ENCODE data around the gene FHOD3. TPM values are rescaled to one million over a fixed set of nuclear protein-coding genes. Genes with fewer than 3 reads are reported as not detected.
A peak's percentile ranks its signal among the peaks of the same experiment; 100 is the strongest.

The FHOD3 gene
- total and polyA plus RNA-seq, 2 of the 4 experiments (the other 2 are of a cell fraction), result 14.6 to 16.0 TPM

DNA sequence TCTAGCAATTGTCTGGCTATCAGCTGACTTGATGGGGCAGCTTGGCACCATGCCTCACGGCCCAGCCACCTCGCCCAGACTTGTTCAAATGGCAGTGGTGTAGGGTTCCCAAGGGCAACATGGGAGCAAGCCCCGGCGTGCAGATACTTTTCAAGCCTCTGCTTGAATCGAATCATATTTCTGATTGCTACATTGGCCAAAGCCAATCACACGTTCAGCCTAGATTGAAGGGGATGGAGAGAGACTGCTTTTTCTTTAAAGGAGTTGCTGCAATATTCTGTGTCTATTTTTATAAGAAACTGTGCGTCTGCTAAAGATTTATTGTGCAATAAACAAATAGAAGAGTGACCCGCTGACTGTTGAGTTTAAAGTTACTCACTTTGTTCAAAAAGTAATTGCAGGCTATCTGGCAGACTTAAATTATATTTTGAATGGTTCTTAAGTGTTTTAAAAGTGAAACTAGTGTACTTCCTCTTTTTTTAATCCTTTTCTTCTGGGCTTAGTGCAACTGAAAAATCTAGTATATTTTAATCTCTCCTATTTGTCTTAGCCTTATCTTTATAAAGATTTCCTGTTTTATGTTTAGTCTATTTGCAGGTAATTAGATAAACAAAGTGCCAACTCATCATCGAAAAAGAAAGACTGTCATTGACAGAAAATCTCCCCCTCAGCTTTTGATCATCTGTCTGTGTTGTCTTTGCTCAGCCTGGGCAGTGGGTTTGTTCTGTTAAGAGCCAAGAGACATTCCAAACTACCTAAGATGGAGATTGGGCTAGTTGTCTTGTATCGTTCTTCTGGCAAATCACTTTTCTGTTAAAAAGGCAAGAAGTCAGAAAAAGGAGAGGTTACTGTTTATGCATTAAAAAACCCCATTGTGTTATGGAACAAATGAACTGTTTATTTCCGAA is 375.2 kb downstream of the FHOD3 start (continued):
- TF ChIP-seq, protein P1, sequence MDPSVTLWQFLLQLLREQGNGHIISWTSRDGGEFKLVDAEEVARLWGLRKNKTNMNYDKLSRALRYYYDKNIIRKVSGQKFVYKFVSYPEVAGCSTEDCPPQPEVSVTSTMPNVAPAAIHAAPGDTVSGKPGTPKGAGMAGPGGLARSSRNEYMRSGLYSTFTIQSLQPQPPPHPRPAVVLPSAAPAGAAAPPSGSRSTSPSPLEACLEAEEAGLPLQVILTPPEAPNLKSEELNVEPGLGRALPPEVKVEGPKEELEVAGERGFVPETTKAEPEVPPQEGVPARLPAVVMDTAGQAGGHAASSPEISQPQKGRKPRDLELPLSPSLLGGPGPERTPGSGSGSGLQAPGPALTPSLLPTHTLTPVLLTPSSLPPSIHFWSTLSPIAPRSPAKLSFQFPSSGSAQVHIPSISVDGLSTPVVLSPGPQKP (IDR thresholded peaks at IDR 0.05; ENCODE audit: borderline replicate concordance, low read depth, low read length), result no peak

DNA sequence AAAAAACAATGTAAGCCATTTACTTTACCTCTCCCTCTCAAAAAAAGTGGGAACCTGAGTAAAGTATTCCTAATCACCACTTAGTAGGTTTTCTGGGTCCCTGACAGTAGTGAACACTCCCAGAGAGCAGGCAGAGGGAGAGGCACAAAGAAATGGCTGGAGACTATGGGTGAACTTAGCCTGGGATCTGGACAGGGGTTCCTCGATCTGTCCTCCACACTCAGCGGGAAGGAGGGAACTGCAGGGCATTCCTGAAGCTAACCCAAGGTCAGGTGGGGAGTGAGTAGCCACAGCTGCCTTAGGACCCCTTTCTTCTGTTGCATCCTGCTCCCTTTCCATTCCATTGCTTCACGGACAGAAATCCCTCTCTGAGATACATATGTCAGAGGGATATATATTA is 375.9 kb downstream of the FHOD3 start:
- peaks cover 17% of the 10 kb centered on the region for H3K4me1 ChIP-seq (ENCODE audit: control insufficient read depth, insufficient read depth, low read length)
- H3K14ac ChIP-seq (replicated peaks; ENCODE audit: low read depth, low read length), result peak overlapping the region; percentile 88
- peak overlapping the region; percentile 92 for H3K23ac ChIP-seq (ENCODE audit: low read depth, low read length)
- peak overlapping the region; percentile 10 for H3K18ac ChIP-seq (ENCODE audit: low read depth, low read length)
- H3K27me3 ChIP-seq (ENCODE audit: control insufficient read depth, insufficient read depth, low read length), result no peaks in the 10 kb centered on the region
- peak overlapping the region; percentile 84 for H4K91ac ChIP-seq (ENCODE audit: insufficient read depth, low read depth, low read length)
- peak overlapping the region; percentile 65 for H2BK5ac ChIP-seq (ENCODE audit: low read depth, low read length, poor library complexity, severe bottlenecking)
- ATAC-seq (ENCODE audit: low read depth) (no peak), DNase-seq (no peak)
- peak overlapping the region; percentile 49; the same call in 1 of the 2 replicates for H2AK5ac ChIP-seq (ENCODE audit: low read depth, low read length)
- H2AK9ac ChIP-seq (replicated peaks; ENCODE audit: low read depth, low read length, poor library complexity), result peak overlapping the region; percentile 71
- no peak overlapping the region for H3K9ac ChIP-seq (ENCODE audit: low read depth, low read length)
- H3K4me2 ChIP-seq (ENCODE audit: low read depth, low read length), result no peak overlapping the region
- H3K56ac ChIP-seq (ENCODE audit: extremely low read depth, insufficient read depth, low read length), result no peak overlapping the region
- intact Hi-C loops (cut with micrococcal nuclease), result no loop called here
- H2BK120ac ChIP-seq (ENCODE audit: low read depth, low read length), result peak overlapping the region; percentile 28
- H4K5ac ChIP-seq (ENCODE audit: low read depth, low read length), result peak overlapping the region; percentile 3; the same call in 1 of the 2 replicates
- H4K20me1 ChIP-seq (ENCODE audit: insufficient read depth, low read length), result no peaks in the 10 kb centered on the region
- CTCF ChIA-PET, result no interaction called here
- H4K8ac ChIP-seq (ENCODE audit: low read depth in 2 of 2, low read length in 2 of 2), result peak overlapping the region in 1 of 2 experiments; percentile 74; a peak in 1 of 4 replicates
- no CpG with 5 or more reads among the region's 3 CpGs for WGBS, 2 experiments (ENCODE audit: extremely low coverage in 2 of 2, insufficient read length in 1 of 2)
- peak overlapping the region; percentile 83 for H2BK20ac ChIP-seq (ENCODE audit: low read depth, low read length)
- peak overlapping the region; percentile 70 for H2AFZ ChIP-seq (replicated peaks; ENCODE audit: low read length, poor library complexity)
- peaks cover 10% of the 10 kb centered on the region for H3K9me1 ChIP-seq (ENCODE audit: insufficient read depth, low read length)
- peak overlapping the region; percentile 73 for H3K4ac ChIP-seq (ENCODE audit: low read depth, low read length)
- no peak overlapping the region for H3K4me3 ChIP-seq (ENCODE audit: insufficient read depth, low read depth, low read length)
- no peaks in the 10 kb centered on the region for H3K36me3 ChIP-seq (ENCODE audit: control insufficient read depth, insufficient read depth, low read length)
- POLR2A ChIA-PET (ENCODE audit: unreplicated experiment), result no interaction called here
- no peaks in the 10 kb centered on the region; the same call in 1 of the 2 replicates for H3K9me3 ChIP-seq (ENCODE audit: control insufficient read depth, insufficient read depth, low read length)
- 0 out of 3 replicates have a peak overlapping the region, but pooled peaks have one; percentile 74 for H2BK15ac ChIP-seq (ENCODE audit: low read depth, low read length)
- H3K27ac ChIP-seq (ENCODE audit: insufficient read depth, low read length), result peak overlapping the region; percentile 2; the same call in 1 of the 2 replicates
- in situ Hi-C loops (cut with MboI; ENCODE audit: low sequenced_read_pairs), result no loop called here
- dilution Hi-C loops (cut with HindIII; ENCODE audit: low sequenced_read_pairs, unreplicated experiment), result no loop called here
- BruUV-seq (replicated peaks), result no TSS peak
- 0 out of 4 replicates have a peak, but pooled peaks cover 0 to 6% of the 10 kb centered on the region in 2 experiments for H3K79me1 ChIP-seq (ENCODE audit: low read depth in 1 of 2, low read length in 2 of 2)
- no peak for TF ChIP-seq NFE2L2 (IDR thresholded peaks at IDR 0.05; ENCODE audit: low read depth, low read length)
- TF ChIP-seq CEBPB (IDR thresholded peaks at IDR 0.05; ENCODE audit: low read depth, low read length), result no peak
- TF ChIP-seq MAZ (IDR thresholded peaks at IDR 0.05; ENCODE audit: borderline replicate concordance, low read depth, low read length), result no peak
- TF ChIP-seq, protein P2, sequence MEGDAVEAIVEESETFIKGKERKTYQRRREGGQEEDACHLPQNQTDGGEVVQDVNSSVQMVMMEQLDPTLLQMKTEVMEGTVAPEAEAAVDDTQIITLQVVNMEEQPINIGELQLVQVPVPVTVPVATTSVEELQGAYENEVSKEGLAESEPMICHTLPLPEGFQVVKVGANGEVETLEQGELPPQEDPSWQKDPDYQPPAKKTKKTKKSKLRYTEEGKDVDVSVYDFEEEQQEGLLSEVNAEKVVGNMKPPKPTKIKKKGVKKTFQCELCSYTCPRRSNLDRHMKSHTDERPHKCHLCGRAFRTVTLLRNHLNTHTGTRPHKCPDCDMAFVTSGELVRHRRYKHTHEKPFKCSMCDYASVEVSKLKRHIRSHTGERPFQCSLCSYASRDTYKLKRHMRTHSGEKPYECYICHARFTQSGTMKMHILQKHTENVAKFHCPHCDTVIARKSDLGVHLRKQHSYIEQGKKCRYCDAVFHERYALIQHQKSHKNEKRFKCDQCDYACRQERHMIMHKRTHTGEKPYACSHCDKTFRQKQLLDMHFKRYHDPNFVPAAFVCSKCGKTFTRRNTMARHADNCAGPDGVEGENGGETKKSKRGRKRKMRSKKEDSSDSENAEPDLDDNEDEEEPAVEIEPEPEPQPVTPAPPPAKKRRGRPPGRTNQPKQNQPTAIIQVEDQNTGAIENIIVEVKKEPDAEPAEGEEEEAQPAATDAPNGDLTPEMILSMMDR (conservative IDR thresholded peaks at IDR 0.05; ENCODE audit: low read depth, low read length), result no peak
- TF ChIP-seq SMC3 (IDR thresholded peaks at IDR 0.05; ENCODE audit: low read depth, low read length), result no peak
- TF ChIP-seq BHLHE40 (IDR thresholded peaks at IDR 0.05; ENCODE audit: low read depth, low read length), result no peak
- TF ChIP-seq MAFK (IDR thresholded peaks at IDR 0.05; ENCODE audit: low read depth, low read length), result no peak
- no peak for TF ChIP-seq FOS (IDR thresholded peaks at IDR 0.05; ENCODE audit: low read depth, low read length)
- no peak for TF ChIP-seq POLR2A (IDR thresholded peaks at IDR 0.05; ENCODE audit: low read depth, low read length)
- TF ChIP-seq, protein P3, sequence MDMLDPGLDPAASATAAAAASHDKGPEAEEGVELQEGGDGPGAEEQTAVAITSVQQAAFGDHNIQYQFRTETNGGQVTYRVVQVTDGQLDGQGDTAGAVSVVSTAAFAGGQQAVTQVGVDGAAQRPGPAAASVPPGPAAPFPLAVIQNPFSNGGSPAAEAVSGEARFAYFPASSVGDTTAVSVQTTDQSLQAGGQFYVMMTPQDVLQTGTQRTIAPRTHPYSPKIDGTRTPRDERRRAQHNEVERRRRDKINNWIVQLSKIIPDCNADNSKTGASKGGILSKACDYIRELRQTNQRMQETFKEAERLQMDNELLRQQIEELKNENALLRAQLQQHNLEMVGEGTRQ (IDR thresholded peaks at IDR 0.05; ENCODE audit: low read depth, low read length), result no peak
- TF ChIP-seq MXI1 (IDR thresholded peaks at IDR 0.05; ENCODE audit: borderline replicate concordance, low read depth, low read length), result no peak

Data from IMR-90 (cell line).